Stomach (tissue), 4 donors: ENCODE data around the gene CDC42SE2.

Experiments used
- EP300 ChIP-seq: sonication (generic); formaldehyde crosslinking; IDR thresholded peaks from one replicate; pipeline ENCODE4 v1.6.1; 2017; ENCODE audit warnings: antibody characterized with exemption
- POLR2A ChIP-seq, 4 donors: fragments of 450-650 bp; IDR thresholded peaks; one replicate each; pipeline ENCODE4 v1.6.1; 2016; ENCODE audit warnings: antibody characterized with exemption in 4 of 4, control low read depth in 2 of 4, mild to moderate bottlenecking in 1 of 4, moderate library complexity in 1 of 4
- POLR2AphosphoS5 ChIP-seq, 3 donors: sonication (generic); formaldehyde crosslinking; IDR thresholded peaks; one replicate each; pipeline ENCODE4 v1.6.1; 2016; ENCODE audit warnings: antibody characterized with exemption in 3 of 3
- TF ChIP-seq, protein P1 (sequence below), 7 experiments: fragments of 450-650 bp in 4 of 7; fragments of 200-600 bp in 3 of 7; sonication (generic) in 3 of 7; IDR thresholded peaks; one replicate each; pipeline ENCODE4 v1.5.1; 2016 to 2019; ENCODE audit warnings: antibody characterized with exemption in 7 of 7, control low read depth in 2 of 7, mild to moderate bottlenecking in 1 of 7

GRCh38 chr5:131381021-131381420 is 117.2 kb downstream of the CDC42SE2 start:
- TF ChIP-seq, protein P1, sequence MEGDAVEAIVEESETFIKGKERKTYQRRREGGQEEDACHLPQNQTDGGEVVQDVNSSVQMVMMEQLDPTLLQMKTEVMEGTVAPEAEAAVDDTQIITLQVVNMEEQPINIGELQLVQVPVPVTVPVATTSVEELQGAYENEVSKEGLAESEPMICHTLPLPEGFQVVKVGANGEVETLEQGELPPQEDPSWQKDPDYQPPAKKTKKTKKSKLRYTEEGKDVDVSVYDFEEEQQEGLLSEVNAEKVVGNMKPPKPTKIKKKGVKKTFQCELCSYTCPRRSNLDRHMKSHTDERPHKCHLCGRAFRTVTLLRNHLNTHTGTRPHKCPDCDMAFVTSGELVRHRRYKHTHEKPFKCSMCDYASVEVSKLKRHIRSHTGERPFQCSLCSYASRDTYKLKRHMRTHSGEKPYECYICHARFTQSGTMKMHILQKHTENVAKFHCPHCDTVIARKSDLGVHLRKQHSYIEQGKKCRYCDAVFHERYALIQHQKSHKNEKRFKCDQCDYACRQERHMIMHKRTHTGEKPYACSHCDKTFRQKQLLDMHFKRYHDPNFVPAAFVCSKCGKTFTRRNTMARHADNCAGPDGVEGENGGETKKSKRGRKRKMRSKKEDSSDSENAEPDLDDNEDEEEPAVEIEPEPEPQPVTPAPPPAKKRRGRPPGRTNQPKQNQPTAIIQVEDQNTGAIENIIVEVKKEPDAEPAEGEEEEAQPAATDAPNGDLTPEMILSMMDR (IDR thresholded peaks at IDR 0.05): no peak
- TF ChIP-seq EP300: no peak
- TF ChIP-seq POLR2A (IDR thresholded peaks at IDR 0.05): no peak
- TF ChIP-seq POLR2AphosphoS5 (IDR thresholded peaks at IDR 0.05): no peak
